Measurements from ENCODE around the gene CCDC183.
"Not testable (repeated sequence)": the region's sequence is repeated elsewhere in the genome, so short reads cannot be mapped to it uniquely, and the experiment has no call there.

The CCDC183 gene

GRCh38 chr9:136825295-136826187 lies 29.4 kb downstream of the CCDC183 start:
- DNase-seq (ENCODE audit: low spot score): no peak

- no peak for DNase-seq (ENCODE audit: low spot score)
These were observed 30.0 kb downstream of the CCDC183 start for GRCh38 chr9:136826188-136826541.

- DNase-seq (ENCODE audit: low spot score): no peak
These were observed 30.8 kb downstream of the CCDC183 start for GRCh38 chr9:136826703-136827582.

GRCh38 chr9:136827794-136828473 lies 31.8 kb downstream of the CCDC183 start:
- no peak for DNase-seq (ENCODE audit: low spot score)

GRCh38 chr9:136828474-136829140 lies 32.5 kb downstream of the CCDC183 start:
- DNase-seq (ENCODE audit: low spot score): no peak

GRCh38 chr9:136829412-136829811 lies 33.3 kb downstream of the CCDC183 start:
- DNase-seq (ENCODE audit: low spot score): no peak

GRCh38 chr9:136829981-136830885 lies 34.1 kb downstream of the CCDC183 start:
- DNase-seq (ENCODE audit: low spot score): no peak

- no peak for DNase-seq (ENCODE audit: low spot score)
These were observed 35.0 kb downstream of the CCDC183 start for GRCh38 chr9:136831002-136831719.

GRCh38 chr9:136831720-136832104 lies 35.6 kb downstream of the CCDC183 start:
- DNase-seq (ENCODE audit: low spot score): no peak

GRCh38 chr9:136832581-136832980 lies 36.4 kb downstream of the CCDC183 start:
- DNase-seq (ENCODE audit: low spot score): no peak

- not testable (repeated sequence) for DNase-seq (ENCODE audit: low spot score)
These were observed 37.4 kb downstream of the CCDC183 start for GRCh38 chr9:136833381-136834048.

GRCh38 chr9:136835162-136835931 lies 39.2 kb downstream of the CCDC183 start:
- no peak for DNase-seq (ENCODE audit: low spot score)

- DNase-seq (ENCODE audit: low spot score): no peak
These were observed 40.1 kb downstream of the CCDC183 start for GRCh38 chr9:136835932-136836904.

- no peak for DNase-seq (ENCODE audit: low spot score)
These were observed 41.2 kb downstream of the CCDC183 start for GRCh38 chr9:136837146-136837855.

- DNase-seq (ENCODE audit: low spot score): not testable (repeated sequence)
These were observed 41.7 kb downstream of the CCDC183 start for GRCh38 chr9:136837856-136838277.

GRCh38 chr9:136838314-136839228 lies 42.4 kb downstream of the CCDC183 start:
- no peak for DNase-seq (ENCODE audit: low spot score)

Measured in hematopoietic multipotent progenitor cell treated with erythropoietin and hydrocortisone succinate and interleukin-3 and kit ligand, for 17 days (in vitro differentiated cells).